ENCODE data around the gene SH3GL2.

- TF ChIP-seq REST (IDR thresholded peaks at IDR 0.05; ENCODE audit: insufficient read depth in 1 of 2, low read depth in 2 of 2, low read length in 2 of 2) (no peak), POLR2AphosphoS5 (IDR thresholded peaks at IDR 0.05; ENCODE audit: low read depth, low read length) (no peak), FOXP2 (optimal IDR thresholded peaks at IDR 0.05; ENCODE audit: borderline replicate concordance, extremely low read depth, extremely low read length, insufficient read depth) (no peak), TAF1 (IDR thresholded peaks at IDR 0.05; ENCODE audit: borderline replicate concordance, insufficient read depth, low read length) (no peak)
Observed at GRCh38 chr9:17588395-17588794, 9.5 kb downstream of the SH3GL2 start.

Measured in PFSK-1 (cell line).